GM12874 (cell line): ENCODE results near the gene RCCD1.

Experiments
- CTCF ChIP-seq: IDR thresholded peaks from 2 replicates; pipeline ENCODE4 v1.5.1; 2011; ENCODE audit warnings: low read depth, mild to moderate bottlenecking, control low read depth, low read length, moderate library complexity; ENCODE audit not compliant: insufficient read depth

The RCCD1 gene

DNA sequence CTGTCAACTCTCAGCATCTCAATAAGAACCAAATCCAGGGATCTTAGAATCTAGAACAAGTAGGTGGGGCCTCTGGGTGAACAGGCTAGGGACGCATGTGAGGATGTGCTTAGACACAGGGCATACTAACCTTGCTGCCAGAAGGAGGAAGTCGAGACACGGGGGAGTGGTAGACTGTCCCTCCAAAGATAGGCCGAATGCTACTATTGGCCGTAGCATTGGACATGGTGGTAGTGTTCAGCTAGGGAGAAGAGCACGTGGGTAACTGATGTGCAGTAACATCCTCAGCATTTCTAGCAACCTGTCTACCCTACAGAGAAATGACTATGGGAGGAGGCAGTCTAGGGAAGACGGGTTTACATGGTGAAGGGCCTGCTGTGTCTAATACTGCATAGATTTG is 15.6 kb downstream of the RCCD1 start:
- no peak for TF ChIP-seq CTCF

DNA sequence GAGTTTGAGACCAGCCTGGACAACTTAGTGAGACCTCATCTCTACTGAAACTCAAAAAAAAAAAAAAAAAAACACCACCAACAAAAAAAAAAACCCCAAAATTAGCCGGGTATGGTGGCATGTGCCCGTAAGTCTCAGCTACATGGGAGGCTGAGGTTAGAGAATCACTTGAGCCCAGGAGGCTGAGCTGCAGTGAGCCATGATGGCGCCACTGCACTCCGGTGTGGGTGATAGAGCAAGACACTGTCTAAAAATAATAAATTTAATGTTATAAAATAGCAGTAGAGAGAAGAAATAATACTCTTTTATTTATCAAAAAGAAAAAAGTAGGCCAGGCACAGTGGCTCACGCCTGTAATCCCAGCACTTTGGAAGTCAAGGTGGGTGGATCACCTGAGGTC is 17.4 kb downstream of the RCCD1 start:
- TF ChIP-seq CTCF = no peak

- TF ChIP-seq CTCF = no peak
Observed at GRCh38 chr15:90974216-90974615, 19.5 kb downstream of the RCCD1 start.

DNA sequence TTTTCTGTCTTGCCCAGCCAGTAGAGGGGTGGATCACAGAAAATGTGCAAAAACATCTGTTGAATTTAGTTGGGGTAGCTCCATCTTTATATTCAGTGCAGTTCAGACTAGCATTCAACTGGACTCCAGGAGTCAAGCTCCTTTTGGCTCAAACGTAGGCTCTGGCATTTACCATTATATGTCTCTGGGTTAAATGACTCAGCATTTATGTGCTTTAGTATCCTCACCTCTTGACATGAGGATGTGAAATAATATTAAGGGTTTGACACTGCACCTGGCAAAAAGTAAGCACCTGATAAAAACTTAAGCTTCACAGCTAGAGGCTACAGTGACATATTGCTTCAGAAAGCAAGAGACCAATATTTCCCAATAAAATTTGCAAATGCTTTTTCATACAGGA is 24.9 kb downstream of the RCCD1 start:
- TF ChIP-seq CTCF = no peak

- TF ChIP-seq CTCF = no peak
Observed at GRCh38 chr15:90981681-90982080, 27.0 kb downstream of the RCCD1 start.

DNA sequence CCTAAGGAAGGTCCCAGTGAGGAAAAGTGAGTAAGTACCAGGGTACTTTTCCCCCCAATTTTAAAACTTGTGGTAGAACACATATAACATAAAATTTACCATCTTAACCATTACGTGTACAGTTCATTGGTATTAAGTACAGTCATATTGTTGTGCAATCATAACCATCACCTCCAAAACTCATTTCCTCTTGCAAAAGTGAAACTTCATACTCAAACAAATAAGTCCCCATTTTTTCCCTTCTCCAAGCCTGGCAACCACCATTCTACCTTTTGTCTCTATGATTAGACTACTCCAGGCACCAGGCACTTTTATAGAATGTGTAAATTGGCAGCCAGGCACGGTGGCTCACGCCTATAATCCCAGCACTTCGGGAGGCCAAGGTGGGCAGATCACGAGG is 27.5 kb downstream of the RCCD1 start:
- no peak for TF ChIP-seq CTCF

DNA sequence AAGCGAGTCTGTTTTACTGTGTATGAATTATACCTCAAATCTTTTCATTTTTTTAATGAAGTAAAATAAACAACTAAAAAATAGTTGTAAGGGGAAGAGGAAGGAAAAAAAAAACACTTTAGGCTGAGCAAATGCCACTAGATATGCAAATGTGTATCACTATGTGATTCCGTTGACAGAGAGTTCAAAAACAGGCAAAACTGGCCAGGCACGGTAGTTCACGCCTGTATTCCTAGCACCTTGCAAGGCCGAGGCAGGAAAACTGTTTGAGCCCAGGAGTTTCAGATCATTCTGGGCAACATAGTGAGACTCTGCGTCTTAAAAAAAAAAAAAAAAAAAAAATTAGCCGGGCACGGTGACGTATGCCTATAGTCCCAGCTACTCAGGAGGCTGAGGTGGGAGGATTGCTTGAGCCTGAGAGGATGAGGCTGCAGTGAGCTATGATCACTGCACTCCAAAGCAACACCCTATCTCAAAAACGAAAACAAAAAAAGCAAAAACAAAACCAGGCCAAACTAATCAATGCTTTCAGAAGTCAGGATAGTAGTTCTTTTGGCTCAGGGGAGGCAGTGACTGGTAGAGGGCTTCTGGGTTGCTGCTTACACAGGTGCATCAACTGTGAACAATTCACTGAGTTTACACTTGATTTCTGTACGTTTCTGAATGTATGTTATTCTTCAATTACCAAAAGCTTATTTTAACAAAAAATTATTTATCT is 32.3 kb downstream of the RCCD1 start:
- TF ChIP-seq CTCF = no peak

GRCh38 chr15:90987561-90988141 is 33.0 kb downstream of the RCCD1 start:
- TF ChIP-seq CTCF = no peak
